MM.1S (cell line): Measurements from ENCODE around the gene NDUFV3.
"Not testable (repeated sequence)": the region's sequence is repeated elsewhere in the genome, so short reads cannot be mapped to it uniquely, and the experiment has no call there.

Experiments used
- EZH2 ChIP-seq: fragments of 300-600 bp; sonication (generic); optimal IDR thresholded peaks from 2 replicates; pipeline ENCODE3; 2017; ENCODE audit warnings: low read depth, mild to moderate bottlenecking, antibody characterized with exemption, low read length, mixed read lengths
- EZH2phosphoT487 ChIP-seq: fragments of 300-600 bp; sonication (generic); IDR thresholded peaks from 2 replicates; pipeline ENCODE4 v1.6.1; 2018; ENCODE audit warnings: antibody characterized with exemption, low read length
- TF ChIP-seq, protein P1 (sequence below): fragments of 300-600 bp; sonication (generic); IDR thresholded peaks from 2 replicates; pipeline ENCODE4 v1.5.1; 2016; ENCODE audit warnings: antibody characterized with exemption, low read length, mixed read lengths

DNA sequence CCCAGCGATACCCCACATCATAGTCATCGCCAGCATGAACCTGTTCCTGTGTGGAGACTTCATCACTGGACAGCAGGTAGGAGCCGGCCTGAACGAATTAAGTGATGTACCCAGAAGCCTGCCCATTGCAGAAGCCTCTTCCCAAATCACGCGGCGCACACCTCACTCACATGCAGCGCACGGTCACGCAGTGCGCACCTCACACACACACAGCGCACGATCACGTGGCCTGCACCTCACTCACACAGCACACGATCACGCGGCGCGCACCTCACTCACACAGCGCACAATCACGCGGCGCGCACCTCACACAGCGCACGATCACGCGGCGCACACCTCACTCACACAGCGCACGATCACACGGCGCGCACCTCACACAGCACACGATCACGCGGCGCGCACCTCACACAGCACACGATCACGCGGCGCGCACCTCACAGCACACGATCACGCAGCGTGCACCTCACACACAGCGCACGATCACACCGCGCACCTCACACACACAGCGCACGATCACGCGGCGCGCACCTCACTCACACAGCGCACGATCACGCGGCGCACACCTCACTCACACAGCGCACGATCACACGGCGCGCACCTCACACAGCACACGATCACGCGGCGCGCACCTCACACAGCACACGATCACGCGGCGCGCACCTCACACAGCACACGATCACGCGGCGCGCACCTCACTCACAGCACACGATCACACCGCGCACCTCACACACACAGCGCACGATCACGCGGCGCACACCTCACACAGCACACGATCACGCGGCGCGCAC, 44.8 kb upstream of the NDUFV3 start:
- TF ChIP-seq, protein P1, sequence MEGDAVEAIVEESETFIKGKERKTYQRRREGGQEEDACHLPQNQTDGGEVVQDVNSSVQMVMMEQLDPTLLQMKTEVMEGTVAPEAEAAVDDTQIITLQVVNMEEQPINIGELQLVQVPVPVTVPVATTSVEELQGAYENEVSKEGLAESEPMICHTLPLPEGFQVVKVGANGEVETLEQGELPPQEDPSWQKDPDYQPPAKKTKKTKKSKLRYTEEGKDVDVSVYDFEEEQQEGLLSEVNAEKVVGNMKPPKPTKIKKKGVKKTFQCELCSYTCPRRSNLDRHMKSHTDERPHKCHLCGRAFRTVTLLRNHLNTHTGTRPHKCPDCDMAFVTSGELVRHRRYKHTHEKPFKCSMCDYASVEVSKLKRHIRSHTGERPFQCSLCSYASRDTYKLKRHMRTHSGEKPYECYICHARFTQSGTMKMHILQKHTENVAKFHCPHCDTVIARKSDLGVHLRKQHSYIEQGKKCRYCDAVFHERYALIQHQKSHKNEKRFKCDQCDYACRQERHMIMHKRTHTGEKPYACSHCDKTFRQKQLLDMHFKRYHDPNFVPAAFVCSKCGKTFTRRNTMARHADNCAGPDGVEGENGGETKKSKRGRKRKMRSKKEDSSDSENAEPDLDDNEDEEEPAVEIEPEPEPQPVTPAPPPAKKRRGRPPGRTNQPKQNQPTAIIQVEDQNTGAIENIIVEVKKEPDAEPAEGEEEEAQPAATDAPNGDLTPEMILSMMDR, result not testable (repeated sequence)
- not testable (repeated sequence) for TF ChIP-seq EZH2phosphoT487, EZH2
